HG03175 (cell line): ENCODE measurements around the gene RAI14.
"Not testable (repeated sequence)": the region's sequence is repeated elsewhere in the genome, so short reads cannot be mapped to it uniquely, and the experiment has no call there.

ENCODE experiments used
- ATAC-seq: cut with Tn5 transposase; IDR thresholded peaks from one replicate; pipeline ENCODE4 v1.9.1; 2021; ENCODE audit warnings: mild to moderate bottlenecking, moderate library complexity; ENCODE audit not compliant: unreplicated experiment

RAI14 gene

DNA sequence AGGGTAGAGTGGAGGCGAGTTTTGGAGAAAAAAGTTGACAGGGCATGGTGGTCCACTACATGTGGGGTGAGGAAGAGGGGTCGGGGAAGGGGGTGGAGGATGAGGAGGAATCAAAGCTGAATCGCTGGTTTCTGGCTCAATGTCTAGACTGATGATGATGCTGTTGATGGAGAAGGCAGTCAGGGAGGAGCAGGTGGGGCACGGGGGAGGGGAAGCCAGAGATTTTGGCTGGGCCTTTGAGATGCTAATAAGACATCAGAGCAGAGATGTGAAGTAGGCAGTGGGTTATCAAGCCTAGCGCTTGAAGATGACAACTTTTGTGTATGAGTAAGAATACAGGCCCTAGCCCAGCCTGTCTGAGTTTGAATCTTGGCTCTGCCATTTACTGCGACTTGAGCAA, 150.4 kb downstream of the RAI14 start:
- ATAC-seq = no peak

DNA sequence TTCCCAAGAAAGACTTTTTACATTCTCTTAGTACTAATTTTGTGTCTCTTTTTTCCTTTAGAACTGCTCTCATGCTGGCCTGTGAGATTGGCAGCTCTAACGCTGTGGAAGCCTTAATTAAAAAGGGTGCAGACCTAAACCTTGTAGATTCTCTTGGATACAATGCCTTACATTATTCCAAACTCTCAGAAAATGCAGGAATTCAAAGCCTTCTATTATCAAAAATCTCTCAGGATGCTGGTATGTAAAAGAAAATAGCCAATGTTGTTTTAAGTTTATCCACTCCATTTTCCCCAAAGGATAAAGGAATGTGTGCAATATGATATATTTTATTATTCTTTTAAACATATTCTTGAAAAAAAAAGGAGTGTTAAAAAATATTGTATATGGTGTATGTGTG, 155.6 kb downstream of the RAI14 start:
- no peak for ATAC-seq

DNA sequence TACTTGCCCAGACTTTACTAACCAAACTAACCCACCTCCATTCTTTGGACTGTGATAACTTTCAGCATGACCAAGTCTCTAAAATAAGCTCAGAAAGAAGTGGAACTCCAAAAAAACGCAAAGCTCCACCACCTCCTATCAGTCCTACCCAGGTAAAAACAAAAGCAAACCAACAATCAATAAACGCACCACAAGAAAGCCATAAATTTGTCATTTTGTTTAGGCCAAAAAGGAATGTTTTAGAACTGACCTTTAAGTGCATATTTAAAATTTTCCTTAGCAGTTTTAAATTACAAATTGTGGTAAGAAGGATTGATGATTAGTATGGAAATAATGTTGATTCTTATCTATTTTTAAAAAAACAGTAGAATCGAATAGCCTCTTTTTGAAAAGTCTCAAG, 157.4 kb downstream of the RAI14 start:
- no peak for ATAC-seq

DNA sequence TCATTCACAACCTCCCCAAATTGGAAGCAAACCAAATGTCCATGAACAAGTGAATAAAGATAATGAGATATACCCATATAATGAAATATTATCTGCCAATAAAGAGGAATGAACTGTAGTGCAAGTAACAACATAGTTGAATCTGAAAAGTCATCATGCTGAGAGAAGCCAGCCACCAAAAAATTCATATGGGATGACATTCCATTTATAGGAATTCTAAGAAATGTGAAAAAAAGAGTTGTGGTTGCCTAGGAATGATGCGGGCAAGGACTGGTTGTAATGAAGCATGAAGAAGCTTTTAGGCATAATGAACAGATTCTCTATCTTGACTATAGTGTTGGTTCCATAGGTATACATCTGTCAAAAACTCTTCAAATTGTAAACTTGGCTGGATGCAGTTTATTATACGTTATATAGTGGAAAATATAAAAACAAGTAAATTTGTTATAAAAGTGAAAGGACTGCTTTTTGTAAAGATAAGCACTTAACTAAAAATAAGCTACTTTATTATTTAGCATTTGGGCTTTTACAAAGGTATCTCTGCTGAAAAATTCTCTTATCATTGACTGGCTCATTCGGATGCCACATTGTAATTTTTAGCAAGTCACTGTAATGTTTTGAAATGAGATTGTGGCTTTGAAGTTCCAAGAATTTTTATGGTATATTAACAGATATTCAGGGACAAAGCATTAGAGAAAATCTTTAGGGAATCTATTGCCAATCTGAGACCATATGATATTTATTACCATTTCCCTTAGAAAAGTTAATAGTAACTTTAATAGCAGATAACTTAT, 161.6 kb downstream of the RAI14 start:
- no peak for ATAC-seq

DNA sequence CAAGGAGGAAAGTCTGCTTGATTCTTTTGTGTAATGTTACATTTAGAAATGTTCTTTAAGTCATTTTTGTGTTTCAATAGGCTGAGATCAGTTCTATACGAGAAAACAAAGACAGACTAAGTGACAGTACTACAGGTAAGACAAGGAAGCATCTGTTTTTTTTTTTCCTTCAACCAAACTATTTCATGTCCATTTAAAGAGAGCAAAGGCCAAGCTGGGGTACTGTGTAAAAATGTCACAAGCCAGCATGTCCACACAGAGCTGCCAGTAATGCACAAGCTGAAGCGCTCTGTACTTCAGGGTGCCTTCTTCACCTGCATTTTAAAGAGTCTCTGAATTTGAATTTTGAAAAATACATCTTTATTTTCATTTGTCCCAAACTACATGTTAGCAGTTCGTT, 162.6 kb downstream of the RAI14 start:
- no peak for ATAC-seq

DNA sequence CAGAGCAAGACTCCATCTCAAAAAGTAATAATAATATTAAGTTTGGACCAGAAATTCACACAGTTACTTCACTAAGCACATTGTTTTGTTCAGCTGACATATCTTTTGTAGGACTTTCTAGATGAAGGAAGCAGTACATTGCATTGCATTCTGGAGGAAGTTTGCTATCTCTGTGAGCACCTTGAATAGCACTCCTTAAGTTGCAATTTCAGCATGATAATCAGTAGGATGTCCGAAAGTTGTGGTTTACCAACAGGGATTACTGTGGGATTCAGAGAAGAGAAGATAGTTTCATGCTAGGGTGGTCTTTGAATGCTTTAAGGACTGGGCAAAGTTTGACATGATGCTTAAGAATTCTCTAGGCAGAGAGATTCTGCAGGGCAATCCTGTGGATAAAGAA, 164.5 kb downstream of the RAI14 start:
- no peak for ATAC-seq

DNA sequence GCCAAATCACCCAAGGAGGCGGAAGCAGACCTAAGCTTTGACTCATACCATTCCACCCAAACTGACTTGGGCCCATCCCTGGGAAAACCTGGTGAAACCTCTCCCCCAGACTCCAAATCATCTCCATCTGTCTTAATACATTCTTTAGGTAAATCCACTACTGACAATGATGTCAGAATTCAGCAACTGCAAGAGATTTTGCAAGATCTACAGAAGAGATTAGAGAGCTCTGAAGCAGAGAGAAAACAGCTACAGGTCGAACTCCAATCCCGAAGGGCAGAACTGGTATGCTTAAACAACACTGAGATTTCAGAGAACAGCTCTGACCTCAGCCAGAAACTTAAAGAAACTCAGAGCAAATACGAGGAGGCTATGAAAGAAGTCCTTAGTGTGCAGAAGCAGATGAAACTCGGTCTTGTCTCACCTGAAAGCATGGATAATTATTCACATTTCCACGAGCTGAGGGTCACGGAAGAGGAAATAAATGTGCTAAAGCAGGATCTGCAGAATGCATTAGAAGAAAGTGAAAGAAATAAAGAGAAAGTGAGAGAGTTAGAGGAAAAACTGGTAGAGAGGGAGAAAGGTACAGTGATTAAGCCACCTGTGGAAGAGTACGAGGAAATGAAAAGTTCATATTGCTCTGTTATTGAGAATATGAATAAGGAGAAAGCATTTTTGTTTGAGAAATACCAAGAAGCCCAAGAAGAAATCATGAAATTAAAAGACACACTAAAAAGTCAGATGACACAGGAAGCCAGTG, 167.0 kb downstream of the RAI14 start:
- no peak for ATAC-seq

DNA sequence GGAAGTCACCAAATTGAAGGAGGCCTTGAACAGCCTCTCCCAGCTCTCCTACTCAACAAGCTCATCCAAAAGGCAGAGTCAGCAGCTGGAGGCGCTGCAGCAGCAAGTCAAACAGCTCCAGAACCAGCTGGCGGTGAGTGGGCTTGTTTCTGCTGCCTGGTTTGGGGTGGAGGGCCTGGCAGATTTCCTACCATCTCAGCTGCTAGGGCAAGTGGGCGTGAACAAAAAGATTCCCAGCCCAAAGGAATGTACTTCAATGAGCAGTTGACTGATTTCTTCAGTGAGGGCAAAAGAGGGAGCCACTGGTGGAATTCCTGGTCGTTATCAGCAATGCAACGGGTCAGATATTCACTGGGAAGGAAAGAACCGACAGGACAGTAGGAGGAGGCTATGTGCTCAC, 170.2 kb downstream of the RAI14 start:
- ATAC-seq = no peak

DNA sequence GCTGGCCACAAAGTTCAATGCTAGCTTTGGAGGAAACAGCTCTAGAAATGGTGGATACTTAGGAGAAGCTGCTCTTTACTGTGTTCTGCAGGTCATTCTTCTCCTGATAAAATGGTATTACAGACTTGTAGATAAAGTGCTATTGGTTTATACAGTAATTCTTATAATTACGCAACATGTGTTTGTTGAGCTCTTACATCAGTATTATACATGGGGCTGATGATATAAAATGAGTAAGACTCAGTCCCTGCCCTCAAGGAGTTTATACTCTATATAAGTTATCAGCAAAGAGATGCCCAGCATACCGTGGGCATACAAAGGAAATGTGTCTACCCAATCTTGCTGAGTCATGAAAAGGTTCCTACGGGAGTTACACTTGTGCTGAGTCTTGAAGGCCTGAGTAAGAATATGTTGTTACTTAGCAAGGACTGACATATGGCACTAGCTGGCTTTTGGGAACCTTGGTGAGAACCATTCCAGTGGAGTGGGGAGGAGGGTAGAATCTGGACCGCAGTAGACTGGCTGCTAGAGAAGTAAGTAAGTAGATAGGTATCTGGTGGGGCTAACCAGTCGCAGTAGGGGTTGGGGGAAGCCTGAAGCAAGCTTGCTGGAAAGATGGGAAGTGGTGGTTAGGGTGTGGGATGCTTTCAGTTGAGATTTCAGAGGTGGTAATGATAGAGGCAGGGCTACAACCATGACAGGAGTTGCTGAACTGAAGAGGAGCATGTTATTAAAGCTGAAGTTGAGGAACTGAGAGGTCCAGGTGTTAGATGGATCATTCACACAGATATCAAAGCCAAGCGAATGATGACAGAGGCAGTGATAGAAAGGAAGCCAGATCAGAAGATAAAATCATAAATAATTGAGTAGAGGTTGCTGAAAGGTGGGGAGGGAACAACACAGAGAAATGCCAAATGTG, 171.7 kb downstream of the RAI14 start:
- ATAC-seq = no peak

DNA sequence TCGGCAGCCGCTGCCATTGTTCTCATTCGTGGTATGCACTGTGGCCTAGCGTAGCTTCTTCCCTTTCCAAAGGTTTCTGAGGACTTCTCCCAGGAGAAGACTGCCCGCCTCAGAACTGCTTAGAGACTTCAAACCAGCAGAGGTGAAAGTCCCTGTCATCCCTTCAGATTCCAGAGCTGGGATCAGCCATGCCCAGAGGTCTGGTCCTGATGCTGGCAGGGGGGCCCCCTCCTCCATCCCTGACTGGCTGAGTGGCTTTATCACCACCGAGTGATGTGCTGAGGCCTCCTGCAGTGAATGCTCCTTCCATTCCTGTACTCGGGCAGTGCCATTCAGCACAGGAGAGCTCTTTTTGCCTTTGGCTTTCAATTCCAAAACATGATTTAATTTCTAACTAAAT, 174.7 kb downstream of the RAI14 start:
- not testable (repeated sequence) for ATAC-seq

DNA sequence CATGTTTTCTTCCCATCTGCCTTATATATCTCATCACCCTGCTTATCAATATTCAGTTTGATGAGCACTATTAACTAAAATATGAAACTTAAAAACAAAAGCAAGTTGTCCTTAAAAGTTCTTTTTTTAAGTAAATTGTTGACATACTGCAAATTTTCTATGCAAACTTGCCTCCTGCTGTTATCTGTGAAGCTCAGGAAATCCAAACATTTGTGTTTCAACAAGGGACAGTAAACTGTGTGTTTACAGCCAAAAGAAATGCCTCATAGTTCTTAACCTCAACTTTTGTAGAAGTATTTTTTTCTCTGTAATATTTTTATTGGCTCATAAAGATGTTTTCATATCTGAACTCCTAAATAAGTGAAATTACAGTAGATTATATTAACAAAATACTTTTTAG, 175.2 kb downstream of the RAI14 start:
- no peak for ATAC-seq

DNA sequence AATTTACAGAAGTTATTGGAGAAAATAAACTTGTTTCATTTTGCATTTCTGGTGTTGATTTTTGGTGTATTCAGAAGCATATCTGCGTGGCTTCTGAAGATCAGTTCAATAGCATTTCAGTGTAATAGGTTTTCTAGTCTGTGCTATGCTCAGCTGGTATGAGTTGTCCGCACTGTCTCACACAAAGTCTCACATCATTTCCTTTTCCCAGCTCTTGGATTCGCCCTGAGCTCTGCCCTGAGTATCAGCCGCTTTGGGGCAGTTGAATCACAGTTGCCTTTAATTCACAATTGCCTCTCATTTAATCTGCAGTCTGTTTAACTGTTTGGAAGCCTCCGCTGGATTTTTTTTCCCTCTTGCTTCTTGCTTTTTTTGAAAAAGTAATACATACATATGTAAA, 176.4 kb downstream of the RAI14 start:
- no peak for ATAC-seq

DNA sequence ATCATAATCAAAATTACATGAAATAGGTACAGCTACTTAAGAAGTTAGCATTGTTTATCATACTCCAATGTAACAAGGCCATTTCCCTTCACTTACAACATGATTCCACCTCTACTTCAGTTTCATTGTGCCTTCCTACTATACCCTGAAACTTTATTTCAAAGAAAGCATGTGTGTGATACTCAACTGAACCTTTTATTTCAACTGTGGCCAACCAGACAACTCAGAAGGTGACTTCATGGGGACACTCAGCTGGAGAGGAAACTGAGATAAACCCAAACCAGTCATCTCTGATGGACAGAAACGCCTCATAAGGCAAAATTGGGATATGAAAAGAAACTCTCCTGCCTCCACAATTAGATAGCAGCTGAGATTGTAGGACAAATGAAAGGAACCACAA, 177.0 kb downstream of the RAI14 start:
- ATAC-seq = no peak

DNA sequence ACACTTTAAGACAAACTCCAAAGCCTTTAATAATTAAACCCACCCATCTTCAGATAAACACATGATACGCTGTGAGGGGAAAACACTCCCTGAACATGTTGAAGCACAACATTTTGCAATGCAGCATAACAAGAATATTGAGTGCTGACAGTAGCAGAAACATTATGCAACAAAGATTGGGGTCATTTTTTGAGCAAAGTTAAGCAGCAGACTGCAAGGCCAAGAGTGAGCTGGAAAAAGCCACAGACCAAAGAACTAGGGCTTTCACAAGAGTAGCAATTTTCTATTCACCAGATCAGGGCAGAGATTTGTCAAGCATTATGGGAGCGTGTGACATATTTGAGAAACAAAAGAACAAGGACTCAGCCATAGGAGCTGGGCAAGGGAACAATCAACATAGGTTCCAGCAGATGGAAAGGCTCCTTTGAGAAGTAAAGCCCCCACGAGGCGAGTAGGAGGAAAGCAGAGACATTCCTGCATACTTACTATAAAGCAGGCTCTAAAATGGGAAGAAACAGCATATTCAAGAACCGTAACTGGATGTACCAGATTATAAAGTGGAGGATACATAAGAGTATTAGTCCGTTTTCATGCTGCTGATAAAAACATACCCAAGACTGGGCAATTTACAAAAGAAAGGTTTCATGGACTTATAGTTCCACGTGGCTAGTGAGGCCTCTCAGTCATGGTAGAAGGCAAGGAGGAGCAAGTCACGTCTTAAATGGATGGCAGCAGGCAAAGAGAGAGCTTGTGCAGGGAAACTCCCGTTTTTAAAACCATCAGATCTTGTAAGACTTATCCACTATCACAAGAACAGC, 178.1 kb downstream of the RAI14 start:
- ATAC-seq = no peak

DNA sequence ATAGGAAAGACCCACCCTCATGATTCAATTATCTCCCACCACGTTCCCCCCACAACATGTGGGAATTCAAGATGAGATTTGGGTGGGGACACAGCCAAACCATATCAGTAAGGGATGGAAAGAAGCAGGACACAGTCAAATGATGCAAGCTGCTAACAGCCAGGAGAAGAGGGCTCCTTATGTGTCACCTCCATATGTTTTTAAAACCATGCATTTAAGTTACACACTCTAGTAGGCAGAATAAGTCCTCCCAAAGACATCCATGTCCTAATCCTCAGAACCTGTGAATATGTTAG, 178.6 kb downstream of the RAI14 start:
- no peak for ATAC-seq

DNA sequence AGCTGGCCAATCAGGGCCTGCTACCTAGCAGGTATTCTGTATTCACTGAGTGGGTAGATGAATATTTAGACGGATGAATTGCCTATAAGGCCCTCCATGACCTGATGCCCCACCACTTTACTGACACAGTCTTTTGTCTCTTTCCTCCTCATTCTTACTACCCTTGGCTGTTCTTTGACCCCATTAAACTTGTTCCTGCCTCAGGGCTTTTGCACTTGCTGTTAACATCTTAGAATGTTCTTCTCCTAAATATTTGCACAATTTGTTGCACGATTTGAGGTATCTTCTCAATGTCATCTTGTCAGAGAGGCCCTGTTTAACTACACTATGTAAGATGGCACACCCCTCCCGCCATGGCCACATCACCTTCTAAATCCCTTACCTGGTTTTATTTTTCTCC, 179.5 kb downstream of the RAI14 start:
- no peak for ATAC-seq

DNA sequence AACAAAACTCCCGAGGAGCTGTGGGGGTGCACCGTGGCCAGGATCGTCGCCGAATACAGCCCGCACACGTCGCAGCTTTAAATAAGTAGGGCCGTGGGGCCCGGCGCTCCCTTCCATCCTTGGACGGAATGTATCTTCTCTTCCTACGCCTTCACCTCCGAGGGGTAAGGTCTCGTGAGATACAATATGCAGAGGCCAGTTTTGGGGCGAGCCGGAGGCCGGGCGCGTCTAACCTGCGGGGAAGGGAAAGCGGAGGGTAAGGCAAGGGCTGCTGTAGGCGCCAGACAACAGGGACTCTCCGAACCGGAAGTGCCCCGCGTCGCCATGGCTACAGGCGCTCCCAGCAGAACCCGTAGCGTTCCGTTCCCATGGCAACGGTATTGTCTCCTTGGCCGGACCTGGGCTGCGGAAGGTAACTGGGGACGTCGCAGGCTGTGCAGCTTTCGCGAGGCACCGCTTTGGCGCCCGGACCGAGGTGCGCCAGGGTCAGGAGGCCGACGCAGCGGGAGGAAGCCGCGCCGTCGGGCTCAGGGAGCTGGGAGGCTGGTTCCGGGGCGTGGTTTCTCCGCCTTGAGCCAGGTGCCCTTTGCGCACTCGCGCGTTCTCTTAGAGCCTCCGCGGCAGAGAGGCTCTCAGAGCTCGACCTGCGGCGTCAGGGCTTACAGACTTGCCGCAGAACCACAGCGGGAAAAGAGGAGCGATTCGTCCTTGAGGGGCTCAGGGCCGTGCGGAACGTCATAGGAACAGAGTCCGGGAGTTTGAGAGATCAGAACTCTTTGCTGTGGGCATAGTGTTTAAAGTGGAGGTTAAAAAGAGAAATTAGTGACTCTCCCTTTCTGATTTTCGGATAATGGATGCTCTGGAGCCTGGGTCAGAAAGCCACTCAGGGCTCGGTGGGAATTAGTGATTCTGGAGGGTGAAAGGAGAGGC, 182.9 kb downstream of the RAI14 start, which contains the start of gene TTC23L:
Gene TTC23L, plus strand, starts transcription at position 380 of the 930 bp plus-strand sequence. CDS start 1,508 bp downstream, outside the sequence.
- ATAC-seq = peak; percentile 97

DNA sequence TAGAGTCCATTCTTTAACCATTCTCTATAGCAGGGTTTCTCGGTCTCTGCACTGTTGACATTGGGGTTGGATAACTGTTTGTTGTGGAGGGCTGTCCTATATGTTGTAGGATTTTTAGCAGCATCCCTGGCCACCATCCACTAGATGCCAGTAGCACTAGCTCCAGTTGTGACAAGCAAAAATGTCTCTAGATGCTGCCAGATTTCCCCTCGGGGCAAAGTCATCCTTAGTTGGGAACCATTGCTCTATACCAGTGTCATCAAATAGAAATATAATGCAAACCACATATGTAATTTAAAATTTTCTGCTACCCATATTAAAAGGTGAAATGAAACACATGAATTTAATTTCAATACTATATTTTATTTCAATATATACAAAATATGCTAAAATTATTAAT, 185.7 kb downstream of the RAI14 start:
- ATAC-seq = no peak

DNA sequence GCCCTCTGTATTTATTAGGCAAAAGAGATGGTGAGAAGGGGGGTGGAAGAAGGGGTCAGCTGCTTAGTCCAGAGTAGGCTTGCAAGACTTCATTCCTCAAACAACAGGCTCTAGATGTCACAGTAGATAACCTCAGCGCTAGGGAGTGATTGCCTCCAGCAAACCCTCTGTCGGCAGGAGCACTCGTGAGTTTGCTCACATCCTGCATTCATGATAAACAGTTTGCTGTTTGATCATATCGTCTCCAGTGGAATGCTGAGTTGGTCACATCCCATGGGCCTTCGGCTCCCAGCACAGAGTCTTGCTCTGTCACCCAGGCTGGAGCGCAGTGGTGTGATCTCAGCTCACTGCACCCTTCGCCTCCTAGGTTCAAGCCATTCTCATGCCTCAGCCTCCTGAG, 186.4 kb downstream of the RAI14 start:
- ATAC-seq = no peak

DNA sequence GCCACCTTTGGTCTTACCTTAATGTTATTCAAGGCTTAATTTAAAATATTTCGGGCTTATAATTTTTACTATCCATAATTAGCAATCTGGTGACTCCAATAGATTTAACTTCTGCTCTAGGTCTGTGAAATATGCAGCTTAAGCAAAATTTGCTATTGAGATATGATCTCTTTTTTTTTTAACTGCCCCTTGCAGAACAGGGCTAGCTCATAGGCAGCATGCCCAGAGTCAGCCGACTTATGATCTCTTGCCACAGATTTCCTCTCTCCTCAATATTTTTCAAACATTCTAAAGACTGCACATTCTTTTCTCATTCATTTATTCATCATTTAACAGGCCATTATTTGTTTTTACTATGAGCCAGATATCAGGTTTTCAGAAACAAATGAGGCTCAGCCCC, 187.4 kb downstream of the RAI14 start:
- ATAC-seq = no peak
